Measurements from ENCODE around the gene TAX1BP1. TPM values are rescaled to one million over a fixed set of nuclear protein-coding genes. Genes with fewer than 3 reads are reported as not detected.

The TAX1BP1 gene
- total and polyA plus RNA-seq, 2 of the 13 experiments (the other 11 are each of a cell fraction or from before 2014, with no cell fraction given) = 95.2 to 98.9 TPM

- H3K9ac ChIP-seq (ENCODE audit: insufficient read depth, low read depth, low read length) = no peak overlapping the region
- H2AFZ ChIP-seq (ENCODE audit: low read length) = no peak overlapping the region
- in situ Hi-C loops (cut with HindIII; ENCODE audit: extremely low pct_ligation_motif_present, low pct_unique_long_range_greater_than_20kb) (no loop called here), intact Hi-C loops (cut with micrococcal nuclease; ENCODE audit: unreplicated experiment) (no loop called here)
- 96% methylated on average over 2 of the region's 2 CpGs for WGBS (ENCODE audit: low lambda C conversion rate)
- no peak overlapping the region for H3K4me3 ChIP-seq (replicated peaks in 1 of 3; ENCODE audit: insufficient read depth in 1 of 3, low read depth in 2 of 3, low read length in 3 of 3)
- no peaks in the 10 kb centered on the region for H3K9me3 ChIP-seq (ENCODE audit: low read length)
- BruUV-seq (replicated peaks) = no TSS peak
- FAIRE-seq = no peak
- CTCF ChIA-PET (ENCODE audit: low intra/inter-chr PET ratio, low total read pairs) = no interaction called here
- no peak overlapping the region for H3K4me2 ChIP-seq (ENCODE audit: low read depth, low read length)
- H3K27me3 ChIP-seq (ENCODE audit: control insufficient read depth in 1 of 2, insufficient read depth in 2 of 2, low read length in 2 of 2) = no peaks in the 10 kb centered on the region
- ATAC-seq = no peak
- H3K79me2 ChIP-seq (ENCODE audit: insufficient read depth, low read length) = peaks cover 7% of the 10 kb centered on the region
- peaks cover 3 to 8% of the 10 kb centered on the region in 2 experiments; a peak in 3 of 5 replicates for H3K36me3 ChIP-seq (replicated peaks in 1 of 2; ENCODE audit: control insufficient read depth in 1 of 2, insufficient read depth in 2 of 2, low read length in 2 of 2)
- no peak for TF ChIP-seq ATF4 (CRISPR knock-in tag; IDR thresholded peaks at IDR 0.05)
- no peak for TF ChIP-seq ATRX (CRISPR knock-in tag; IDR thresholded peaks at IDR 0.05; ENCODE audit: borderline replicate concordance)
- no peak for TF ChIP-seq ATF2 (CRISPR knock-in tag; IDR thresholded peaks at IDR 0.05)
- no peak for TF ChIP-seq ZNF780A (CRISPR knock-in tag; IDR thresholded peaks at IDR 0.05)
- TF ChIP-seq SNAPC4 (CRISPR knock-in tag; IDR thresholded peaks at IDR 0.05) = no peak
- TF ChIP-seq SRSF9 (IDR thresholded peaks at IDR 0.05; ENCODE audit: borderline replicate concordance, insufficient read depth, low read depth, low read length, poor library complexity, severe bottlenecking) = no peak
- TF ChIP-seq SALL2 (CRISPR knock-in tag; IDR thresholded peaks at IDR 0.05) = no peak
- TF ChIP-seq NFE2L2 (IDR thresholded peaks at IDR 0.05; ENCODE audit: low read length) = no peak
- TF ChIP-seq ZNF232 (CRISPR knock-in tag; IDR thresholded peaks at IDR 0.05; ENCODE audit: borderline replicate concordance) = no peak
- no peak for TF ChIP-seq ZNF570 (CRISPR knock-in tag; IDR thresholded peaks at IDR 0.05; ENCODE audit: borderline replicate concordance)
- no peak for TF ChIP-seq NFRKB (IDR thresholded peaks at IDR 0.05)
- H3K4me1 ChIP-seq (ENCODE audit: insufficient read depth, low read length) = 0 out of 2 replicates have a peak, but pooled peaks cover 13% of the 10 kb centered on the region
- no peak overlapping the region for H3K27ac ChIP-seq (ENCODE audit: extremely low read length, insufficient read depth, low read length)
- no peak for DNase-seq (ENCODE audit: low spot score)
- no peaks in the 10 kb centered on the region for H4K20me1 ChIP-seq (ENCODE audit: insufficient read depth, low read length)
- POLR2A ChIA-PET = no interaction called here
These were observed 41.2 kb downstream of the TAX1BP1 start for GRCh38 chr7:27781188-27781587.
